ENCODE results near the gene CBLC.

Gene CBLC, protein sequence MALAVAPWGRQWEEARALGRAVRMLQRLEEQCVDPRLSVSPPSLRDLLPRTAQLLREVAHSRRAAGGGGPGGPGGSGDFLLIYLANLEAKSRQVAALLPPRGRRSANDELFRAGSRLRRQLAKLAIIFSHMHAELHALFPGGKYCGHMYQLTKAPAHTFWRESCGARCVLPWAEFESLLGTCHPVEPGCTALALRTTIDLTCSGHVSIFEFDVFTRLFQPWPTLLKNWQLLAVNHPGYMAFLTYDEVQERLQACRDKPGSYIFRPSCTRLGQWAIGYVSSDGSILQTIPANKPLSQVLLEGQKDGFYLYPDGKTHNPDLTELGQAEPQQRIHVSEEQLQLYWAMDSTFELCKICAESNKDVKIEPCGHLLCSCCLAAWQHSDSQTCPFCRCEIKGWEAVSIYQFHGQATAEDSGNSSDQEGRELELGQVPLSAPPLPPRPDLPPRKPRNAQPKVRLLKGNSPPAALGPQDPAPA

DNA sequence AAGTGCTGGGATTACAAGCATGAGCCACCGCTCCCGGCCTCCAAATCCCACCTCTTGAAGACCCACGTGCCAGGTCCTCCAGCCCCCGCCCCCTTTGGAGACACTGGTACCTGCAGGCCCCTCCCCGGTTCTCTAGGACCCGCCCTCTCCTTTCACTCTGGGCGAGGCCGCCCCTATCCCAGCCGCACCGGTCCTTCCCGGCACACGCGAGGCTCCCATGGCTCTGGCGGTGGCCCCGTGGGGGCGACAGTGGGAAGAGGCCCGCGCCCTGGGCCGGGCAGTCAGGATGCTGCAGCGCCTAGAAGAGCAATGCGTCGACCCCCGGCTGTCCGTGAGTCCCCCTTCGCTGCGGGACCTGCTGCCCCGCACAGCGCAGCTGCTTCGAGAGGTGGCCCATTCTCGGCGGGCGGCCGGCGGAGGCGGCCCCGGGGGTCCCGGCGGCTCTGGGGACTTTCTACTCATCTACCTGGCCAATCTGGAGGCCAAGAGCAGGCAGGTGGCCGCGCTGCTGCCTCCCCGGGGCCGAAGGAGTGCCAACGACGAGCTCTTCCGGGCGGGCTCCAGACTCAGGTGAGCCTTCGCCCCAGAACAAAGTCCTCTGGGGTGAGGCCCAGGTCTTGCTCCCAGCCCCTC is at the start of gene CBLC:
CBLC (plus strand) TSS at position 176 of the 633 bp plus-strand sequence; CDS start at position 218, 42 bp downstream.
- ATAC-seq (peak; percentile 22), DNase-seq (no peak)

DNA sequence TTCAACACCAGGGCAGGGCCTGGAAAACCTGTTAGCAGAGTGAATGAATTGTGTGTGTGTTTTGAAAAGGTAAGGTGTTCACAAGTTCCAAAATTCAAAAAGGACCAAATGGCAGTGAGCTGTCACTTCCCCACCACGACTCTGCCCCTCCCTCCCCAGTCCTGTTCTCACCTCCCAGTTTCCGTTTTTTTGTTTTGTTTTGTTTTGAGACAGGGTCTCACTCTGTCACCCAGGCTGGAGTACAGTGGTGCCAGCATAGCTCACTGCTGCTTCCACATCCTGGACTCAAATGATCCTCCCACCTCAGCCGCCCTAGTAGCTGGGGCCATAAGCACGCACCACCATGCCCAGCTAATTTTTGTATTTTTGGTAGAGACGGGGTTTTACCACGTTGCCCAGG is 49.5 kb upstream of the CBLC start:
- ATAC-seq (no peak), DNase-seq (no peak)

DNA sequence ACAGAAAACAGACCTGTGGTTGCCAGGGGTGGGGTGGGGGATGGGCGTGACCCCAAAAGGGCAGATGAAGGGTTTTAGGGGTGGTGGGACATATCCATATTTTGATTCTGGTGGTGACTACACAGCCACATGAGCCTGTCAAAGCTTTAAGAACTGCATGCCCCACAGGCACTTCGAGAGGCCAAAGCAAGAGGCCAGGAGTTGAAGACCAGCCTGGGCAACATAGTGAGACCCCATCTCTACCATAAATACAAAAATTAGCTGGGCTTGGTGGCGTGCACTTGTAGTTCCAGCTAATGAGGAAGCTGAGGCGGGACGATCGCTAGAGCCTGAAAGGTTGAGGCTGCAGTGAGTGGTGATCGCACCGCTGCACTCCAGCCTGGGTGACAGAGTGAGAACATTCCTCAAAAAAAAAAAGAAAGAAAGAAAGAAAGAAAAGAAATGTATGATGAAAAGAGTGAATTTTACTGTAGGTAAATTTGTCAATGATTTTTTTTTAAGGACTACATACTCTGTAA is 48.1 kb upstream of the CBLC start:
- DNase-seq (no peak), ATAC-seq (no peak)

DNA sequence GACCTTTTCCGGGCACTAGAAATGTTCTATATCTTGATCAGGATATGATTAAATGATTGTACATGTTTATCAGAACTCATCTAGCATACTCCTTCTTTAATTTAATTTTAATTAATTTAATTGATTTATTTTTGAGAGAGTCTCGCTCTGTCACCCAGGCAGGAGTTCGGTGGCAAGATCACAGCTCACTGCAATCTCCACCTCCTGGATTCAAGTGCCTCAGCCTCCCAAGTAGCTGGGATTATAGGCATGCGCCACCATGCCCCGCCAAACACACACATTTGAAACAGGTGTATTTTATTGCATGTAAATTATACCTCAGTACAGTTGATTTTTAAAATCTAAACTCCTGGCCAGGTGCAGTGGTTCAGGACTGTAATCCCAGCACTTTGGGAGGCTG is 46.6 kb upstream of the CBLC start:
- ATAC-seq (no peak), DNase-seq (no peak)

DNA sequence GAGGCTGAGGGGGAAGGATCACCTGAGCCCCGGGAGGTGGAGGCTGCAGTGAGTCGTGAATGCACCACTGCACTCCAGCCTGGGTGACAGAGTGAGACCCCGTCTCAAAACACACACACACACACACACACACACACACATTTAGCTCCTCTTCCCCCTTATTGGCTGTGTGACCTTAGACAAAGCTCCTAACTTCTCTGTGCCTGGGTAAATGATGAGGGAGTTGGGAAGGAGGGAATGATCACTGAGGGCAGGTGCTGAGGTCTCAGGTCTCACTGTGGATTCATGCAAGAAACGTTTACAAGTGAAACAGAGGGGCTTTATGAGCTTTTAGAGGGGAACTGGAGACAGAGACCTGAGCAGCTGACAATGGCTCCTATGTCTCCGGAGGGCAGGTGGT is 46.1 kb upstream of the CBLC start:
- DNase-seq (no peak), ATAC-seq (no peak)

DNA sequence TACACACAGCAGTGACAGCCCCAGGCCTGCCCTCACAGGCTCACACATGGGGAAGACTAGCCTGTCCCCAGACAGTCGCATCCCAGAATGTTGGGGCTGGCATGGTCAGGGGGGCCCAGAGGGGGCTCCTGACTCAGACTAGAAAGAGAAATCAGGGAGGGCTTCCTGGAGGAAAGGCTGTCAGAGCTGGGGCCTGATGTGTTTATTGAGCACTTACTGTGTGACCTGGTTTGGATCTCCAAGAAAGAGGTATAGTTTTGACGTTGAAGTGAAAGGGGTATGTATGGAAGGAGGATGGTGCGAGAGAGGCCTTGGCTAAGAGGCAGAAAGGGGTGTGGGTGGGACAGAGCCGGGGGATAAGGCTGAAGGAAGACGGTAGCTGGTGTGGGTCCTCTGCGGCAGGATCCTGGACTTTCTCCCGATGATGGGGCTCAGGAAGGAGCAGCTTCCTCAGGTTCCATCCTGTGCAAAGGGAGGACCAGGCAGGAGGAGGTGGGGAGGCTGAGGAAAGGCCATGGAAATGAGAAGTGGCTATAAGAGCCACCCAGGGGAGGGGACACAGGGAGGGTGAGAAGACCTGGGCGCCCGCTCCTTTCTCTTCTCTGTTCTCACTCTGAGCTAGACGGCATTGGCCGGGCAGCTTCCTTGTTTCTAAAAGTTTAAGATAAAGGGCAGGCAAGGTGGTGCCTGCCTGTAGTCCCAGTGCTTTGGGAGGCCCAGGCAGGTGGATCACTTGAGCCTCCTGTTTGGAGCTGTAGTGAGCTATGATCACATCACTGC is 45.3 kb upstream of the CBLC start:
- DNase-seq (no peak), ATAC-seq (no peak)

DNA sequence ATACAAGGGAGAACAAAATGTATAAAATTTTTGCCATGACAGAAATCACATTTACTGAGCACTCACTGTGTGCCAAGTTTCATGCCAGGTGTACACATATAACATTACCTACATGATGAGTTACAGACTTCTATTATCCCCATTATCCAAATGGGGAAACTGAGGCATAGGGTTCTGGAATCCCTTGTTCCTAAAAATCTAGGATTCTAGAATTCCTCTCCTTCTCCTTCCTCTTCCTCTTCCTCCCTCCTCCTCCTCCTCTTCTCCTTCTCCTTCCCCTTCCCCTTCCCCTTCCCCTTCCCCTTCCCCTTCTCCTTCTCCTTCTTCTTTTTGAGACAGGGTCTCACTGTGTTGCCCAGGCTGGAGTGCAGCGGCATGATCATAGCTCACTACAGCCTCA is 43.3 kb upstream of the CBLC start:
- ATAC-seq (no peak), DNase-seq (no peak)

DNA sequence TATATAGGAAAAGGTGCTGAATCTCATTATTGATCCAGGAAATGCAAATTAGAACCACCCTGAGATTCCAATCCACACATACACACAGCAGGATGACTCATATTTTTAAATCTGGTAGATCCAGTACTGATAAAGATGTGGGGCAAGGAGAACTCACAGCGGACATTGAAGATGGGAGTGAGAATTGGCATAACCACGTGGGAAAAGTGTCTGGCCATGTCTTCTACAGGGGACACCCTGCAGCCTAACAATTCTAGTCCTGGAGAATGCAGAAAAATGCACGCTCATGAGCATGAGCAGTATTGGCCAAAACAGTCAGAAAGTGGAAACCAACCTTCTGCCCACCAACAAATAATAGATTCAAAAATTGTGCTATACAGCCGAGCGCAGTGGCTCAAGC is 42.7 kb upstream of the CBLC start:
- DNase-seq (no peak), ATAC-seq (no peak)

DNA sequence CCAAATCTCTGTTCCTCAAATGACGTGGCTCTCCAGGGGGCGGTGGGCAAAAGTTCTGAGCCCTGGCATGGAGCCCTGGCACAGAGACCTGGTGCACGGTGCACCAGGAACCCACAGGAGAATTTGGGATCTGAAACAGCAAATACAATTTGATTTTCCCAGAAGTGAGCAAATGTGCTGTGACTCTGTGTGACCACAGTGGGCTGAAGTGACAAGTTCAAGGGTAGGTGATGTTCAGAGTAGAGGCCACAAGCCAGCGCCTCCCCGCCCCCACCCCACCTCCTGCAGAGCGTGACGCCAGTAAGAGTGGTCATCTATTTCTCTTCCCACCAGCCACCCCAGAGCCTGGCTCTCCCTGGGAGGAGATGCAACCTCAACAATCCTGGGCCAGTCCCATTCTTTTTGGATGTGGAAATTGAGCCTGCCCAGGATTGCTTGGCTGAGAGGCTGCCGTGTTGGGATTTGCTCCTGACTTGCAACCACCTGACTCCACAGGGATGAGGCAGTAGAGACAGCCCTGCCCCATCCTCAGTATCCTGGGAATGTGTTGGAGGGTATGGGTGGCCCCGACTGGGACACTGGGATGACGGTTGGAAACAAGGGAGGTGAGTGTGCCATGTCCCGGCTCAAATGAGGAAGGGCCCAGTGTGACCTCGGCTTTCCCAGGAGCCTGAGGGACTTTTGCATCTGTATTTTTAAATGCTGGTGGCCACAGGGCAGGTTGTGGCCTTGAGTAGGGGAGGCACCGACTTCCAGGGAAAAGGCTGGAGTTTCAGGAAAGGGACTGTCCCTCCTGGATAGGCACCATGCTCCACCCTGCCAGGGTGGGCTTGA is 40.2 kb upstream of the CBLC start:
- DNase-seq (no peak), ATAC-seq (no peak)

DNA sequence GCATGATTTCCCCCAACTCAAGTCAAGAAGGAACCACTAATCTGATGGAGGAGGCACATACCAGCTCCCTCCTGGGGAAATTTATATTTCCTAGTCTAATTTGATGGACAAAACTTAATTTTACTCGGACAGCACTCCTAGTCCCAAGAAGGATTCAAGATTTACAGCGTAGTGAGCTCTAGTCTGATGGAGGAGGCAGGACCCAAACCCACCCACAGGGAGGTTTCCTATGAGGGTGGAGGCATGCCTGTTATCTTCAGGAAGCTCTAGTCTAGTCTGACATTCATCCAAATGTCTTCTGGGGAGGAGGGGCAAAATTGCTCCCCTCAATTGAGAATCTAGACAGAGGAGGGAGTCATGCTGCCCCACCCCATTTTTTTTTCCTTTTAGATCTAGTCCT is 39.6 kb upstream of the CBLC start:
- ATAC-seq = no peak
- no peak for DNase-seq

DNA sequence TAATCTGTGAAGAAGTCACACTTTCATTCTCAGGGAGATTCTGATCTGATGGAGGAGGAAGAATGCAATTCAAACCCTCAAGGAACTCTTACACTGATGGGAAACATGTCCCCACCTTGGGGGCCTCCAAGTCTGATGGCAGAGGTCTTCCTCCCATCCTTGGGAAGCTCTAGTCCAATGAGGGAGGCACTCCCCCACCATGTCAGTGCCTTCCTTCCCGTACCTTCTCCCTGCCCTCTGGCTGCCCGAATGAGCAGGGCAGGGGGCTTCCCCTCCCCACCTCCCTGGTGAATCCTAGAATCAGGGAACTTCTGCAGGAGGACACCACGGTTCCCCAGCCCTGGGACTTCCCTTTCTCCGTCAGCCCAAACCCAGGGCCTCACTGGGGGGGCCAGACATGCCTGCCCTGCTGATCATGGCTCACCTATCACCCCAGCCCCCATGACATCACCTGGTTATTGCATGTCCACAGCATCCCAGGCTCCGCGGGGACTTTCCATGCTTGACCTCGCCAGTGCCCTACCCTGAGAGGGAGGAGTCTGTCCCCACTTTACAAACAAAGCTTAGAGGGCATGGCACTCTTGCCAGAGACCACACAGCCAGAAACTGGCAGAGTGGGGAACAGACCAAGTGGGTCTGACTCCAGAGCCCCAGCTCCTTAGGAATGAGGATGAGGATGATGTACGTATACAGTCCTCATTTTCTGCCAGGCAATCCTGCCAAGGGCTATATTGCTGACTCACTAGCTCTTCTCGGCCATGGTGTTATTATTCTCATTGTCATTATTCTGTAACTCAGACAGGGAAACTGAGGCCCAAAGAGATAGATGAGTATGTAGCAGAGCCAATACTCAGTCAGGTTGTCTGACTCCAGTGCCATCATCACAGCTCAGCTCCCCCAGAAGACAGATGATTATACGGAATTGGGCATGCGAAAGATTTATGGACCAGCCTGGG is 38.8 kb upstream of the CBLC start:
- no peak for DNase-seq
- ATAC-seq = no peak

DNA sequence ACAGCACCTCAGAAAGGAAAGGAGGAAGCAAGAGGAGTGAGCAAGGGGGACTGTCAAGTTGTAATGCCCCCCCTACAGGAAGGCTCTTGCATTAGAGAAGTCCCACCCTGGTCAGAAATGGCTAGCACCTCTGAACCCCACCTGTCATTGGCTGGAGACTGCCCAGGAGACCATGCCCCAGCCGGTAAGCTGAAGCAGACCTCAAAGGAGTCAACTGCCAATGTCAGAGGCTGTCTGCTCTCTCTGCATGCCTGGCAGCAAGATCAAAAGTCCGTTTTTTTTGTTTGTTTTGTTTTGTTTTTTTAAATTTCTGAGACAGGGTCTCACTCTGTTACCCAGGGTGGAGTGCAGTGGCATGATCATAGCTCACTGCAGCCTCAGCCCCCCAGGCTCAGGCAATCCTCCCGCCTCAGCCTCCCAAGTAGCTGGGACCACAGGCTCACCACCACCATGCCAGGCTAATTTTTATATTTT is 37.3 kb upstream of the CBLC start:
- DNase-seq (no peak), ATAC-seq (no peak)

DNA sequence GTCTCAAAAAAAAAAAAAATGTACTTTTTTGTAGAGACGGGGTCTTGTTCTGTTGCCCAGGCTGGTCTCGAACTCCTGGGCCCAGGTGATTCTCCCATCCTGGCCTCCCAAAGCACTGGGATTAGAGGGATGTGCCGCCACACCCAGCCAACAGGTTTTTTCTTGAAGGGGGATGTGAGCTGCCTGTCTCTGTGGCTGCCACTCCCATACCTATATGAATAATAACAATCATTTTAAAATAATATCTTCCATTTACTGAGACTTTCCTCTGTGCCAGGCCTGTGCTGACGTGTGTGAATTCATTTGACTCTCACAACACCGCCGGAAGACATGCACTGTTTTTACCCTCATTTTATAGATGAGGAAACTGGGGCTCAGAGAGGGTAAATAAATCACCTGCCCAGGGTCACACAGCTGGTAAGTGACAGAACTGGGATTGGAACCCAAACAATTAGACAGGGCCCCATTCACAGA is 36.4 kb upstream of the CBLC start:
- DNase-seq (no peak), ATAC-seq (peak; percentile 15)

DNA sequence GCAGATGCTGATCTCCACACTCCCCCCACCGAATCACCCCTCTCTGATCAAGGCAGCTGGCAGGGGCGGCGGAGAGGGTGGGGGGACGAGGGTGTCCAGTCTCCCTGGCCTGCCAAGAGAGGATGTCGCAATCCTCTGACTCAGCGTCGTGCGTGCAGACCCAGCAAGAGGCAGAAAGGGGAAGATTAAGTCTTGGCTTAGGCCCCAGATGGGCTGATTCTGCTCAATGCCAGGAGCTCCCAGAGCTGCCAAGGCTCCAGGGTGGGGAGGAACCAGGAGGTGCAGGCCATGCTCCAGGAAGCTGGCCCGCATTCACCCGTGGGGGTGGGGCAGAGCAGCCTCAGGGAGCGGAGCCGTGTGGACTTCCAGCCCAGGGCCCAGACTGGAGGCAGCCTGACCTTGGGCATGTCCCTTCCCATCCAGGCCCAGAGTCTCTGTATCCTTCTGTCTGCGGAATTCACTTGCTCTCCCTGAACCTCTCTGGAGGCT is 35.8 kb upstream of the CBLC start:
- ATAC-seq (peak; percentile 25), DNase-seq (no peak)

DNA sequence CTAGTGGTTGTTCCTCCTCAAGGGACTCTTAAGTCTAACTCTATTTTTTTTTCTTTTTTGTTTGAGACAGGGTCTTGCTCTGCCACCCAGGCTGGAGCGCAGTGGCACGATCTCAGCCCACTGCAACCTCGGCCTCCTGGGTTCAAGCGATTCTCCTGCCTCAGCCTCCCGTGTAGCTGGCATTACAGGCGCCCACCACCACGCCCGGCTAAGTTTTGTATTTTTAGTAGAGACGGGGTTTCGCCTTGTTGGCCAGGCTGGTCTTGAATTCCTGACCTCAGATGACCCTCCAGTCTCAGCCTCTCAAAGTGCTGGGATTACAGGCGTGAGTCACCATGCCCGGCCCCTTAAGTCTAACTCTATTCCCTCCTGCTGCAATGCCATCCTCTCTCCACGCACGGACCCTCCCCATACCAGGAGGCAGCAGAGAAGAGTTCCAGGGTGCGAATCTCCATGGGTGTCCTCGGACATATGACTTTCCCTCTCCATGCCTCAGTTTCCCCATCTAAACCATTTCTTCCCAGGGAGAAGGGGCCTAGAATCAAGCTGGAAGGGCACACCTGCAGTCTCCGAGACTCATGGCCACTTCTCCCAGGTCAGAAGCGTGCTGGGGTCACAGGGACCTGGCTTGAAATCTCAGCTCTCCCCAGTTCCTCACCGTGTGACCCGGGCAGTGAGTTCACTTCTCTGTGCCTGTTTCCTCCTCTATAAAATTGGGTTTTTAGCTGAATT is 35.2 kb upstream of the CBLC start:
- ATAC-seq (no peak), DNase-seq (no peak)

DNA sequence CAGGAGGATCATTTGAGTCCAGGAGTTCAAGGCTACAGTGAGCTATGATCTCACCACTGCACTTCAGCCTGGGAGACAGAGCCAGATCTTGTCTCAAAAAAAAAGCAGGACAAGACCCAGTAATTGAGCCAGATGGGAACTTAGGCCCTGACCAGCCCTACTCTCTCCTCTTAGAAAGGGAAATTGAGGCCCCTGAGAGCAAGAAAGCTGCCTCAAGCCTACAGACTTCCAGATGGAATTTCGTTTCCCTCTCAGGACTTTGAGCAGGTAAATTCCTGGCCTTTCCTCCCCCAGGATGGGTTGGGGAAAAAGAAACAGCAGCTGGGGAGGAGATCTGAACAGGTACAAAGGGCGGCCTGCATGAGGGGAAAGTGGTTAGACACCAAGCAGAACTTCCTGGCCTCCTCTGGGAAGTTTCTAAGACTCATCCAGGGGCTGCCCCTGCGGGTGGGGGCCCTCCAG is 32.8 kb upstream of the CBLC start:
- DNase-seq (no peak), ATAC-seq (no peak)

DNA sequence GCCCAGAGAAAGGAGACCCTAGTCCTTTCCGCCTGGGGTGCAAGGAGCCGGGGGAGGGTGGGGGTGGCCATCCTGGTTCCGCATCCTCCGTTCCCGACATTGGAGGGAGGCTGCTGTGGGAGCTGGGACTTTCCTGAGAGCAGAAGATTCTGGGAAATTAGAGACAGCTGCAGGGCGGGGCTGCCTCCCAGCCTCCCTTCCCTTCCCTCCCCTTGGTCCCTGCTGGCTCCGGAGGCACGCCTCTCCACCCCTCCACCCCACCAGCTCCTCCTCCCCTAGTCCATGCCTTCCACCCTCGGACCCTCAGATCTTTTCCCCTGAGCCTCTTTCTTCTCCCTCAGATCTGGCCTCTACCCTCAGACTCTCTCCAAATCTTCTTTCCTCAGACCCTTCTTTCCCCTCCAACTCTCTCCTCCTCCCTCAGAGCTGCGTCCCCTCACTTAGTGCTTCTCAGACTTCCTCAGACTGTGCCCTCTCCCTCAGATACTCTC is 32.3 kb upstream of the CBLC start:
- DNase-seq (no peak), ATAC-seq (no peak)

DNA sequence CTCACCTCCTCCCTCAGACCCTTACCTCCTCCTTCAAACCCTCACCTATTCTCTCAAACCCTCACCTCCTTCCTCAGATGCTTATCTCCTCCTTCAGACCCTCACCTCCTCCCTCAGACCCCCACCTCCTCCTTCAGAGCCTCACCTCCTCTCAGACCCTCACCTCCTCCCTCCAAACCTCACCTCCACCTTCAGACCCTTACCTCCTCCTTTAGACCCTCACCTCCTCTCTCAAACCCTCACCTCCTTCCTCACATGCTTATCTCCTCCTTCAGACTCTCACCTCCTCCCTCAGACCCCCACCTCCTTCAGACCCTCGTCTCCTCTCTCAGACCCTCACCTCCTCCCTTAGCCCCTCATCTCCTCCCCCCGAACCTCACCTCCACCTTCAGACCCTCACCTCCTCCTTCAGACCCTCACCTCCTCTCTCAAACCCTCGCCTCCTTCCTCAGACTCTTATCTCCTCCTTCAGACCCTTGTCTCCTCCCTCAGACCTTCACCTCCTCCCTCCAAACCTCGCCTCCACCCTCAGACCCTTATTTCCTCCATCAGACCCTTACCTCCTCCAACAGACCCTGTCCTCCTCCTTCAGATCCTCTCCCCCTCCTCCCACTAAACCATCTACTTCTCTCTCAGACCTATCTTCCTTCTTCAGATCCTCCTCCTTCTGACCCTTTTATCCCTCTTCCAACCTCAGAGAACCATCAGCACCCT is 31.6 kb upstream of the CBLC start:
- no peak for ATAC-seq
- DNase-seq = no peak

DNA sequence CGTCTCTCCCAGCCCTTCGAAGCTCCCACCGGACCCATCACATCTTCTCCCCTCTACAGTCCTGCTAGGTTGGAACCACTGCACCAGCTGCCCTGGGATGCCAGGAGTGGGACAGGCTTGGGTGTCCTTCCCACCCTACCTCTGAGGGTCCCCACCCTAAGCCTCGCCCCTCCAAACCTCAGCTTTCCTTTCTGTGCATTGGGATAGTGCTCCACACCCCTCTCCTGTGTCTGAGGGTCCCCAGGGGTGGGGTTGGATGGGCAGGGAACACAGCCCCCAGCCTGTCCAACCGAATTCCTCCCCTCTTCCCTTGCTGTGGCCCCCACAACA is 31.1 kb upstream of the CBLC start:
- no peak for DNase-seq
- no peak for ATAC-seq
